ENCODE data around the gene PTPRE. TPM values are rescaled to one million over a fixed set of nuclear protein-coding genes. Genes with fewer than 3 reads are reported as not detected.

PTPRE gene
- total RNA-seq, 1 experiment from 2014 or later = 7.9 TPM

DNA sequence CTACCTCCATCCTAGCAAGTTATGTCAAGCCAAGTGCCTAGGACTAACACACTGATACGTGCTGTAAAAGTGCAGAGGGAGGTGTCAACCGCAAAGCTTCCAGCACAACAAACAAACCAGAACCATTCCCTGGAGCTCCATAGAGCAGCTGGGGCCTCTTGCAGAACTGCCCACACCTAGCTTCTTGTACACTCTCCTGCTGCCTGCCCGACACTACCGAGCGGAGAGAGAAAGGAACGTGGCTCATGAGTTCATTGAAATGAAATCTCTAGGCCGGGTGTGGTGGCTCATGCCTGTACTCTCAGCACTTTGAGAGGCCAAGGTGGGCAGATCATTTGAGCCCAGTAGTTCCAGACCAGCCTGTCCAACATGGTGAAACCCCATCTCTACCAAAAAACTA, 145.8 kb downstream of the PTPRE start:
- BruUV-seq (replicated peaks) = no TSS peak
- Histone ChIP-seq H3K79me2 (ENCODE audit: low read depth) (no peaks in the 10 kb centered on the region), H3K27me3 (ENCODE audit: insufficient read depth, low read depth) (no peaks in the 10 kb centered on the region), H4K20me1 (ENCODE audit: insufficient read depth) (no peaks in the 10 kb centered on the region), H3K36me3 (ENCODE audit: low read depth) (no peaks in the 10 kb centered on the region), H3K9me3 (ENCODE audit: insufficient read depth, low read depth) (no peaks in the 10 kb centered on the region), H3K4me2 (no peak overlapping the region), H3F3A (ENCODE audit: insufficient read depth, low read depth) (no peaks in the 10 kb centered on the region), H2AFZ (no peak overlapping the region), H3K9me2 (ENCODE audit: insufficient read depth) (no peaks in the 10 kb centered on the region), H3K4me1 (replicated peaks; ENCODE audit: insufficient read depth) (0 out of 2 replicates have a peak, but pooled peaks cover 9% of the 10 kb centered on the region), H3K27ac (no peak overlapping the region), H3K4me3 (no peak overlapping the region)
- intact Hi-C loops (cut with micrococcal nuclease; ENCODE audit: unreplicated experiment) = no loop called here
- DNase-seq = no peak
- TF ChIP-seq, protein P1, sequence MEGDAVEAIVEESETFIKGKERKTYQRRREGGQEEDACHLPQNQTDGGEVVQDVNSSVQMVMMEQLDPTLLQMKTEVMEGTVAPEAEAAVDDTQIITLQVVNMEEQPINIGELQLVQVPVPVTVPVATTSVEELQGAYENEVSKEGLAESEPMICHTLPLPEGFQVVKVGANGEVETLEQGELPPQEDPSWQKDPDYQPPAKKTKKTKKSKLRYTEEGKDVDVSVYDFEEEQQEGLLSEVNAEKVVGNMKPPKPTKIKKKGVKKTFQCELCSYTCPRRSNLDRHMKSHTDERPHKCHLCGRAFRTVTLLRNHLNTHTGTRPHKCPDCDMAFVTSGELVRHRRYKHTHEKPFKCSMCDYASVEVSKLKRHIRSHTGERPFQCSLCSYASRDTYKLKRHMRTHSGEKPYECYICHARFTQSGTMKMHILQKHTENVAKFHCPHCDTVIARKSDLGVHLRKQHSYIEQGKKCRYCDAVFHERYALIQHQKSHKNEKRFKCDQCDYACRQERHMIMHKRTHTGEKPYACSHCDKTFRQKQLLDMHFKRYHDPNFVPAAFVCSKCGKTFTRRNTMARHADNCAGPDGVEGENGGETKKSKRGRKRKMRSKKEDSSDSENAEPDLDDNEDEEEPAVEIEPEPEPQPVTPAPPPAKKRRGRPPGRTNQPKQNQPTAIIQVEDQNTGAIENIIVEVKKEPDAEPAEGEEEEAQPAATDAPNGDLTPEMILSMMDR (conservative IDR thresholded peaks at IDR 0.05) = no peak
- no peak for TF ChIP-seq EZH2 (IDR thresholded peaks at IDR 0.05; ENCODE audit: low read depth)
- POLR2A ChIA-PET (ENCODE audit: unreplicated experiment) = no interaction called here
- CTCF ChIA-PET = no interaction called here

DNA sequence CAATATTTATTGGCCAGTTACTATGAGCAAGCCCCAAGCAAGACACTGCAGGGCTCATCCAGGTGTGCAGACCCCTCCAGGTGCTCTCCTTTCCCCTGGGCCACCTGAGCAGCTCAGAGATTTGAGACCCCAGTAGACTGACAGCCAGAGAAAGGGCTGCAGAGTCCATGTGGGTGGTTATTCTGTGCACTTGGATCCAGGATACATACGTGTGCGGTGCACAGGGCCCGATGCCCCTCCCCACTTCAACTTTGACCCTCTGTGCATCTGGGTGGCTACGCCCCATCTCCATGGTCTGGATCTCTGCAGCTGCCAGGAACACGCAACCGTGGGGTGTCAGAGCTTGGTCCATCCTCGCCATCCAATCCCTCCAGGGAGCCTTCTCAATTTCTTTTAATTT, 146.5 kb downstream of the PTPRE start:
- H2AFZ ChIP-seq = no peak overlapping the region
- H3F3A ChIP-seq (ENCODE audit: insufficient read depth, low read depth) = no peaks in the 10 kb centered on the region
- H4K20me1 ChIP-seq (ENCODE audit: insufficient read depth) = no peaks in the 10 kb centered on the region
- H3K4me1 ChIP-seq (replicated peaks; ENCODE audit: insufficient read depth) = 0 out of 2 replicates have a peak, but pooled peaks cover 7% of the 10 kb centered on the region
- ChIA-PET POLR2A (ENCODE audit: unreplicated experiment) (no interaction called here), CTCF (no interaction called here)
- H3K4me3 ChIP-seq = no peak overlapping the region
- TF ChIP-seq, protein P1 (conservative IDR thresholded peaks at IDR 0.05) = no peak
- TF ChIP-seq EZH2 (IDR thresholded peaks at IDR 0.05; ENCODE audit: low read depth) = no peak
- H3K27ac ChIP-seq = no peak overlapping the region
- no peak overlapping the region for H3K4me2 ChIP-seq
- H3K79me2 ChIP-seq (ENCODE audit: low read depth) = no peaks in the 10 kb centered on the region
- no peaks in the 10 kb centered on the region for H3K9me3 ChIP-seq (ENCODE audit: insufficient read depth, low read depth)
- BruUV-seq (replicated peaks) = no TSS peak
- intact Hi-C loops (cut with micrococcal nuclease; ENCODE audit: unreplicated experiment) = no loop called here
- DNase-seq = no peak
- no peaks in the 10 kb centered on the region for H3K27me3 ChIP-seq (ENCODE audit: insufficient read depth, low read depth)
- no peaks in the 10 kb centered on the region for H3K9me2 ChIP-seq (ENCODE audit: insufficient read depth)
- no peaks in the 10 kb centered on the region for H3K36me3 ChIP-seq (ENCODE audit: low read depth)

DNA sequence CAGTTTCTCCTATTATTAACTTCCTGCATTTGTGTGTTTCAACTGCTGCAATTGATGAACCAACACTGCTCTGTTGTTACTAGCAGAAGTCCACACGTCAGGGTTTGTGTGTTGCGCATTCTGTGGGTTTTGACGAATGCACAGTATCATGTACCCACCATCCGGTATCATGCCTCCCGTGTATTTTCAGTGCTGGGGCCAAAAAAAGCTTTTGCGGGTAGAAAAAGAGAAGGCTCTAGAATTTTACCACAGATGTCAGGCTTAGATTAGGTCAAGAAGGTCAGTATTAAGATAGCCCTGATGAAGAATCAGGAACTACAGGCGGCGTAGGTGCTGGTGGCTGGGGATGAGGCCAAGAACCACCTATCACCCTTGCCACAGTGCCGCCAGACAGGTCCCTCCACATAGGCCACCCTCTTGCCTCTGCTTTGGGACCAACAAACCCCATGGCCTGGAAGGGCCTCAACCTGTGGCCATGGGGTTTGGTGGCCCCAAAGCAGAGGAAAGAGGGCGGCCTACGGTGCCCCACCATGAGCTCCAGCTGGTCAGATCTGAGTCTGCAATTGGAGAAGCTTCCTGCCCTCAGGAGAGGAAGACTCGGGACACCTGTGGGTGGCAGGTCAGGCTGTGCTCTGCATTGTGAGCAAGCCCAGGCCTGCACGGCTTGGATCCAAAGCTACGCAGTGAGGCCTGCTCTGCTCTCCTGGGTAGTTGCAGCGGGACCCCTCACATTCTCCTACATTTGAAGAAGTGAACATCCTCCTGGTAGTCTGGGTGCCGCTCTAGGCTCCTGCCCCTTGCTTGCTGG, 147.5 kb downstream of the PTPRE start:
- no TSS peak for BruUV-seq (replicated peaks)
- 0 out of 2 replicates have a peak, but pooled peaks cover 7% of the 10 kb centered on the region for H3K4me1 ChIP-seq (replicated peaks; ENCODE audit: insufficient read depth)
- no peaks in the 10 kb centered on the region for H3K9me3 ChIP-seq (ENCODE audit: insufficient read depth, low read depth)
- no peaks in the 10 kb centered on the region for H3K36me3 ChIP-seq (ENCODE audit: low read depth)
- H3F3A ChIP-seq (ENCODE audit: insufficient read depth, low read depth) = no peaks in the 10 kb centered on the region
- no peaks in the 10 kb centered on the region for H3K79me2 ChIP-seq (ENCODE audit: low read depth)
- H4K20me1 ChIP-seq (ENCODE audit: insufficient read depth) = no peaks in the 10 kb centered on the region
- intact Hi-C loops (cut with micrococcal nuclease; ENCODE audit: unreplicated experiment) = no loop called here
- no peaks in the 10 kb centered on the region for H3K27me3 ChIP-seq (ENCODE audit: insufficient read depth, low read depth)
- H3K9me2 ChIP-seq (ENCODE audit: insufficient read depth) = no peaks in the 10 kb centered on the region
- POLR2A ChIA-PET (ENCODE audit: unreplicated experiment) = no interaction called here
- H3K4me2 ChIP-seq = no peak overlapping the region
- no peak overlapping the region for H3K4me3 ChIP-seq
- H2AFZ ChIP-seq = no peak overlapping the region
- DNase-seq = no peak
- CTCF ChIA-PET = no interaction called here
- no peak overlapping the region for H3K27ac ChIP-seq
- TF ChIP-seq EZH2 (IDR thresholded peaks at IDR 0.05; ENCODE audit: low read depth) = no peak
- TF ChIP-seq, protein P1 (conservative IDR thresholded peaks at IDR 0.05) = no peak
